GM15510 (cell line): ENCODE results near the gene ECM1.

Experiments used
- POLR2A ChIP-seq: IDR thresholded peaks from 3 replicates; pipeline ENCODE4 v1.6.1; 2011; ENCODE audit warnings: borderline replicate concordance; ENCODE audit not compliant: insufficient read length; ENCODE audit errors: extremely low read depth

Gene ECM1

DNA sequence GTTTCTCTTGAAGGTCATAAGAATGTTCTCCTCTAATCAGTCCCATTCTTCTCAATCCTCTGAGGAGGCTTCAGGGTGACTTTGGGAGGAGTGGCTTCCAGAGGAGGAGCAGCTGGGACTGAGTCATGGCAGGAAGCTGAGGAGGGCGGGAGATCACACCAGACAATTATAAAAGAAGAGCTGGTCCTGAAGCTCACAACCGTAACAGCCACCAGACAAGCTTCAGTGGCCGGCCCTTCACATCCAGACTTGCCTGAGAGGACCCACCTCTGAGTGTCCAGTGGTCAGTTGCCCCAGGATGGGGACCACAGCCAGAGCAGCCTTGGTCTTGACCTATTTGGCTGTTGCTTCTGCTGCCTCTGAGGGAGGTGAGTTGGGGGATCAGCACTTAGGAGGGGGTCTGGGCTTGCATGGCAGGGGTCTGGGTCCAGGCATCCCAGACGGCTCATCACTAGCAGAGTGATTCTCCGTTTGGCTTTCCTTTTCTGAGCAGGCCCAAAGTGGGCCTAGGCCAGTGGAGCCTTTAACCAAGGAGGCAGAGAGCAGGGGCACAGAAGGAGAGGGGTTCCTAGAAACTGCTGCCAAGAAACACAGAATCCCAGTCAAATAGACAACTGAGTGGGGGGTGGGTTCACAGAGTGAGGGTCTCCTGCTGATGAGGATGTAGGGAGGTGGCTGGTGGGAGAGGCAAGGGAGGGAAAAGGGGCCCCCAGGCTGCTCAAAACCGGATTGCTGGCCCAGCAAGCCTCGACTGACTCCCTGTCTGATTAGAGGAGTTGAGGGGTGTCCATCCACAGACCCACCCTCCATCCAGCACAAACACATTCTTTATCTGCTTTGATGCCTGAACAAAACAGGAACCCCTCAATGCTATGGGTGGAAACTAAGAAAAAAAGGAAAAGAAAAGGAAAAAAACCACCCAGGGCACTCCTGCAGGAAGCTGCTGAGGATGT, at the start of gene ECM1:
Gene ECM1, plus strand, starts transcription at position 198 of the 953 bp plus-strand sequence. Its CDS starts 101 bp downstream, at position 299.
- TF ChIP-seq POLR2A, result no peak

DNA sequence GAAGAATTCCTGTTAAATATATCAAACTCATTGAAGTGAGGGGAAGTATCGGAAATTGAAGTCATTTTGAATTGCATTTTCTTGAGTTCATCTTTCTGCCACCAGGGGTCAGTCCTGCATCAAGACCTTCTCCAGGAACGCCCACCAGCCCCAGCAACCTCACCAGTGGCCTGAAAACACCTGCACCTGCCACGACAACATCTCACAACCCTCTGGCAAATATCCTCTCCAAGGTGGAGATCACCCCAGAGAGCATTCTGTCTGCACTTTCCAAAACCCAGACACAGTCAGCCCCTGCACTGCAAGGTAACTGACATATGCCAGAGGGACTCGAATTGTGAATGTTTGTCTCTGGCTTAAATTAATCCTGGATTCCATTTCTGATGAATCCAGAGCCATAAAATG, 43.5 kb upstream of the ECM1 start:
- no peak for TF ChIP-seq POLR2A

- TF ChIP-seq POLR2A, result no peak
Observed at GRCh38 chr1:150466964-150467363, 40.9 kb upstream of the ECM1 start.

DNA sequence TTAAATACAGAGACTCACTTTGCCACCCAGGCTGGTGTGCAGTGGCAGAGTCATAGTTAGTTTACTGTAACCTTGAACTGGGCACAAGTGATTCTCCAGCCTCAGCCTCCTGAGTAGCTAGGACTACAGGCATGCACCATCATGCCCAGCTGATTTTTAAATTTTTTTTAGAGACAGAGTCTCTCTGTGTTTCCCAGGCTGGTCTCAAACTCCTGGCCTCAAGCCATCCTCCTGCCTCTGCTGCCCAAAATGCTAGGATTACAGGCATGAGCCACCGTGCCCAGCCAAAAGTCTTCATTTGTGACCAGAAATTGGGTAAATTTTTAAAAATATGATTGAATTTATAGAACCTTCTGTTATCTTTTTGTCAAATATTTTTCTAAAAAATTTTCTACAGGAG, 38.6 kb upstream of the ECM1 start:
- no peak for TF ChIP-seq POLR2A

DNA sequence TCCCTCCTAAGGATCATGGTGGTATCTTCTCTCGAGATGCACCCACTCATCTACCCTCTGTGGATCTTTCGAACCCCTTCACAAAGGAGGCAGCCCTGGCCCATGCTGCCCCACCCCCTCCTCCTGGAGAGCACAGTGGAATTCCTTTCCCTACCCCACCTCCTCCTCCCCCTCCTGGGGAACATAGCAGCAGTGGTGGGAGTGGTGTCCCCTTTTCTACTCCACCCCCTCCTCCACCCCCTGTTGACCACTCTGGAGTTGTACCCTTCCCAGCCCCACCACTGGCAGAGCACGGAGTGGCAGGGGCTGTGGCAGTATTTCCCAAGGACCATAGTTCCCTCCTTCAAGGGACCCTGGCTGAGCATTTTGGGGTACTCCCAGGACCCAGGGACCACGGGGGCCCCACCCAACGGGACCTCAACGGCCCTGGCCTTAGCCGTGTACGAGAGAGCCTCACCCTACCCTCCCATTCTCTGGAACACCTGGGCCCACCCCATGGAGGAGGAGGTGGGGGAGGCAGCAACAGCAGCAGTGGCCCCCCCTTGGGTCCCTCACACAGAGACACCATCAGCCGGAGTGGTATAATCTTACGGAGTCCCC, 35.2 kb upstream of the ECM1 start:
- no peak for TF ChIP-seq POLR2A

GRCh38 chr1:150473659-150474058, 34.2 kb upstream of the ECM1 start:
- no peak for TF ChIP-seq POLR2A

- TF ChIP-seq POLR2A, result no peak
Observed at GRCh38 chr1:150474869-150475268, 33.0 kb upstream of the ECM1 start.

DNA sequence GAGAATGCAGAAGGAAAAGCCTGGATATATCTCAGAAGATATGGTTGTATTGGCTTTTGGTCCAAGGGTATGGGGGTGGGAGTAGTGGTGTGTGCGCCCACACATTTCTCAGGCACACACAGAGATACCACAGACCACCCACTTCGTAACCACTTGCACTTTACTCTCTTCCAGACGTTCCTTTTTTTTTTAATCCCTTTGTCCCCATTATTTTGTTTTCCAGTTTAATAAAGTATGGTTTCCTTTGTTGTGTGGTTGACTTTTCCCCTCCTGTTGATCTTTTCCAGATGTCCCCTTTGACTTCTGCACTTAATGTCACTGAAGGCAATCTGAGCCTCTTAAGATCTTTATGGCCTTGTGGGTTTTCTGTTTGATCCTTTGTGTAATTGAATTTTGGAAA, 31.2 kb upstream of the ECM1 start:
- TF ChIP-seq POLR2A, result no peak

- no peak for TF ChIP-seq POLR2A
Observed at GRCh38 chr1:150477320-150477719, 30.6 kb upstream of the ECM1 start.

DNA sequence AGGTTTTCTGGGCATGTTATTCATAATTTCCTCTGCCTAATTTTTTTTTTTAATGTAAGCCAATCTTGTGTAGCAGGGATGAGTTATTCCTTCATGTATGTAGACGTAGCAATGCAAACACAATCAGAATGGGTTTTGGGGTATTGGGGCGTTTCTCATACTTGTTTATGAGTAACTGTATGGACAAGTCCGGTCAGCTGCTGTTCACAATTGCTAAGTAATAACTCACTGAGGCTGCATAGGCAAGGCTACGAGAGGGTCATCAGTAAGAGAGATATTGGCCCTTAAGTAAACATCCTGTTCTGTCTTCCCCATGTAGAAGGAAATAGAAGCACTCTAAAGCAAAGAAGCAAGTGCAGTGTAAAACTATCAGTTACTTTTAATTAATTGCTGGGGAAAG, 30.2 kb upstream of the ECM1 start:
- TF ChIP-seq POLR2A, result no peak

GRCh38 chr1:150479370-150479769, 28.5 kb upstream of the ECM1 start:
- no peak for TF ChIP-seq POLR2A

GRCh38 chr1:150479927-150480352, 28.0 kb upstream of the ECM1 start:
- TF ChIP-seq POLR2A, result no peak

DNA sequence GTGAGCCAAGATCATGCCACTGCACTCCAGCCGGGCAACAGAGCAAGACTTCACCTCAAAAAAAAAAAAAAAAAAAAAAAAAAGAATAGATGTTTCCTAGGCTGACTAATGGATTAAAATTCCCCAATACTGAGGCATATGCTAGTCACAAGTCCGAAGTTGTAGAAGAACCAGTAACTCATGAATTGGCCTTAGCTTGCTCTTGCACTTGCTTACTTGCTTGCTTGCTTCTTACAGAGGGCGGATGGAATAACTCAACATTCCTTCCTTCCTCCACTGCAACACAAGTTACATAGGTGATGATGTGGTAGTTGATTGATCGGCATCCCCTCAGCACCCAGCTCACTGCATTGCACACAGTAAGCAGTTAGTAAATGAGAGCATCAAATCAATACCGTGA, 23.5 kb upstream of the ECM1 start:
- TF ChIP-seq POLR2A, result no peak

- TF ChIP-seq POLR2A, result no peak
Observed at GRCh38 chr1:150484861-150485260, 23.0 kb upstream of the ECM1 start.

- peak; percentile 79 for TF ChIP-seq POLR2A
Observed at GRCh38 chr1:150486966-150487762, 20.7 kb upstream of the ECM1 start, which contains the start of gene TARS2. Gene TARS2, plus strand, starts transcription at chr1:150487419. Its CDS starts 32 bp downstream, at chr1:150487451.
